ENCODE measurements around the gene ZNF710. TPM values are rescaled to one million over a fixed set of nuclear protein-coding genes. Genes with fewer than 3 reads are reported as not detected.

Gene ZNF710
- total and polyA plus RNA-seq, 10 donors: 12.5 to 66.4 (median 30.2) TPM

GRCh38 chr15:90082140-90082715 lies 81.1 kb downstream of the ZNF710 start:
- peaks cover 0 to 100% (median 65%) of the 10 kb centered on the region in 6 donors for H3K36me3 ChIP-seq
- no peaks in the 10 kb centered on the region for H3K27me3 ChIP-seq (replicated peaks in 1 of 7)
- peak overlapping the region in 4 of 8 donors; percentile 32 to 55 (median 46) for H3K27ac ChIP-seq
- intact Hi-C loops (cut with DNase I; ENCODE audit: low total_unique reads): loop anchor here (10.0 kb wide), 1 partner anchor 317 kb away; no protein-coding TSS in a partner anchor
- DNase-seq: no peak
- H3K9me3 ChIP-seq: no peaks in the 10 kb centered on the region
- no peak overlapping the region for H3K4me3 ChIP-seq
- TF ChIP-seq POLR2AphosphoS5 (IDR thresholded peaks at IDR 0.05) (peak; percentile 6 to 41 (median 27)), CTCF (IDR thresholded peaks at IDR 0.05 in 8 of 11, conservative IDR thresholded peaks at IDR 0.05 in 3 of 11) (no peak)
- WGBS, 5 donors: 38 to 59% (median 49%) methylated on average over 4 to 9 of the region's 9 CpGs
- peaks cover 0 to 42% (median 7%) of the 10 kb centered on the region in 6 donors for H3K4me1 ChIP-seq

- Histone ChIP-seq H3K27ac (peak overlapping the region in 2 of 8 donors; percentile 10 to 19), H3K36me3 (peaks cover 0 to 100% (median 69%) of the 10 kb centered on the region in 6 donors)
- intact Hi-C loops (cut with DNase I; ENCODE audit: low total_unique reads): loop anchor here (10.0 kb wide), 1 partner anchor 319 kb away; no protein-coding TSS in a partner anchor
These were observed 82.3 kb downstream of the ZNF710 start for GRCh38 chr15:90083419-90083818.

GRCh38 chr15:90083954-90084607 lies 83.0 kb downstream of the ZNF710 start:
- Histone ChIP-seq H3K27me3 (replicated peaks in 1 of 7) (no peaks in the 10 kb centered on the region), H3K4me3 (no peak overlapping the region), H3K9me3 (no peaks in the 10 kb centered on the region), H3K4me1 (peaks cover 0 to 44% (median 9%) of the 10 kb centered on the region in 6 donors), H3K36me3 (peaks cover 0 to 100% (median 69%) of the 10 kb centered on the region in 6 donors), H3K27ac (peak overlapping the region in 2 of 8 donors; percentile 38 to 58)
- intact Hi-C loops (cut with DNase I; ENCODE audit: low total_unique reads): loop anchor here (10.0 kb wide), 1 partner anchor 319 kb away; no protein-coding TSS in a partner anchor
- no peak for TF ChIP-seq CTCF (IDR thresholded peaks at IDR 0.05 in 8 of 11, conservative IDR thresholded peaks at IDR 0.05 in 3 of 11)
- TF ChIP-seq POLR2A (IDR thresholded peaks at IDR 0.05): no peak
- peak in 1 of 3 donors; percentile 51 for TF ChIP-seq POLR2AphosphoS5 (IDR thresholded peaks at IDR 0.05)
- DNase-seq: no peak
- WGBS, 5 donors: 76 to 85% (median 78%) methylated on average over 6 to 14 of the region's 14 CpGs

More at GRCh38 chr15:90083419-90083818, 82.3 kb downstream of the ZNF710 start:
- Histone ChIP-seq H3K9me3 (no peaks in the 10 kb centered on the region), H3K4me3 (no peak overlapping the region), H3K27me3 (replicated peaks in 1 of 7) (no peaks in the 10 kb centered on the region), H3K4me1 (peaks cover 0 to 44% (median 9%) of the 10 kb centered on the region in 6 donors)
- WGBS, 5 donors: 89 to 96% (median 95%) methylated on average over 5 of the region's 5 CpGs
- DNase-seq: no peak
- no peak for TF ChIP-seq POLR2A (IDR thresholded peaks at IDR 0.05)
- TF ChIP-seq CTCF (IDR thresholded peaks at IDR 0.05 in 8 of 11, conservative IDR thresholded peaks at IDR 0.05 in 3 of 11): no peak
- TF ChIP-seq POLR2AphosphoS5 (IDR thresholded peaks at IDR 0.05): no peak
